HL-60 (cell line): ENCODE data around the gene COG8.

Experiments used
- DNase-seq, 2 experiments: peaks; one replicate each; pipeline ENCODE4 v3.0.0-alpha.2; 2010 to 2020; ENCODE audit warnings: low read depth in 1 of 2, low spot score in 1 of 2
- H3K27ac ChIP-seq: fragments of 250-450 bp; sonication (Bioruptor Pico); replicated peaks from 2 replicates; pipeline ENCODE4 v1.5.1; 2020; ENCODE audit warnings: mild to moderate bottlenecking, moderate library complexity
- H3K27me3 ChIP-seq: fragments of 250-450 bp; sonication (Bioruptor Pico); 2 replicates; pipeline ENCODE4 v1.5.1; 2021; ENCODE audit warnings: mild to moderate bottlenecking, moderate library complexity; ENCODE audit not compliant: insufficient read depth, poor library complexity, severe bottlenecking
- H3K4me3 ChIP-seq: replicated peaks from 2 replicates; pipeline ENCODE4 v1.5.1; 2011; ENCODE audit warnings: mild to moderate bottlenecking, control low read depth, low read length; ENCODE audit not compliant: insufficient read depth
- GABPA ChIP-seq: IDR thresholded peaks from 2 replicates; pipeline ENCODE4 v1.6.1; 2012; ENCODE audit warnings: low read depth
- POLR2AphosphoS5 ChIP-seq: IDR thresholded peaks from 2 replicates; pipeline ENCODE4 v1.6.1; 2012; ENCODE audit warnings: low read depth
- SPI1 ChIP-seq: IDR thresholded peaks from 2 replicates; pipeline ENCODE4 v1.6.1; 2012; ENCODE audit warnings: low read depth, mild to moderate bottlenecking, borderline replicate concordance
- TF ChIP-seq, protein P1 (sequence below): IDR thresholded peaks from 2 replicates; pipeline ENCODE4 v1.6.1; 2012; ENCODE audit warnings: low read depth; ENCODE audit not compliant: insufficient replicate concordance
- TF ChIP-seq, protein P2 (sequence below): IDR thresholded peaks from one replicate; pipeline ENCODE4 v1.5.1; 2011; ENCODE audit warnings: low read length, control low read depth, inconsistent platforms; ENCODE audit not compliant: insufficient read depth

Gene COG8

DNA sequence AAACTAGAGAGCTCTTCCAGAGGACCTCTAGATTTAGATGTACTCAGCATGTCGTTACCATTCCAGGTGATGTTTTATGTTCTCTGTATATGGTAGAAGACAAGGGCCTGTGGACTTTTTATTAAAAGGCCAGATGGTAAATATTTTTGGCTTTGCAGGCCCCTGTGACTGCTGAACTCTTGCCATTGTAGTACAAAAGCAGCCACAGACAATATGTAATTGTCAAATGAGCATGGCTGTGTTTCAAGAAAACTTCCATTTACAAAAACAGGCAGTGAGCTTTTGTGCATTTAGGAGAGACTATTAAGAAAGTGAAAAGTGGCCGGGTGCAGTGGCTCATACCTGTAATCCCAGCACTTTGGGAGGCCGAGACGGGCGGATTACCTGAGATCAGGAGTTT is 4.8 kb upstream of the COG8 start:
- DNase-seq, result no peak

DNA sequence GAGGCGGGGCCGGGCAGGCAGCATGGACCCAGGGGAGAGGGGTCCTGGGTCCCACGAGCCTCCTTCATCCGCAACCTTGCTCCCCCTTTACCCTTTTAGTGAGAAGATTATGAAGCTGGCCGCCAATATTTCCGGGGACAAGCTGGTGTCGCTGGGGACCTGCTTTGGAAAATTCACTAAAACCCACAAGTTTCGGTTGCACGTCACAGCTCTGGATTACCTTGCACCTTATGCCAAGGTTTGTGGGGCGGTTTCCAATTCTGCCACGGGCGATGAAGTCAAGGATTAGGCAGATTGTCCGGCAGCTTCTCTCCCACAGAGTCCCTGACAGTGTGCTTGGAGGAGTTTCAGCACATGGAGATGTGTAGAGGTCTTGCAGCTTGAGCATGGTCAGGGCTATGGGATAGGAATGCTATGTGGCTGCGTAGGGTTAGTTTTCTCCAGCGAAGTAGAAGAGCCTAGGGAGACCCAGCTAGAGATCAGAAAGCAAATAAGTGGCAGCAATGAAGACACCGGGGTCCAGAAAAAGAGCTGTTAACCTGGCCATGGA is 806 bp upstream of the COG8 start:
- Histone ChIP-seq H3K27me3 (no peaks in the 10 kb centered on the region), H3K27ac (peak overlapping the region; percentile 84), H3K4me3 (peak overlapping the region; percentile 80)
- TF ChIP-seq, protein P1, sequence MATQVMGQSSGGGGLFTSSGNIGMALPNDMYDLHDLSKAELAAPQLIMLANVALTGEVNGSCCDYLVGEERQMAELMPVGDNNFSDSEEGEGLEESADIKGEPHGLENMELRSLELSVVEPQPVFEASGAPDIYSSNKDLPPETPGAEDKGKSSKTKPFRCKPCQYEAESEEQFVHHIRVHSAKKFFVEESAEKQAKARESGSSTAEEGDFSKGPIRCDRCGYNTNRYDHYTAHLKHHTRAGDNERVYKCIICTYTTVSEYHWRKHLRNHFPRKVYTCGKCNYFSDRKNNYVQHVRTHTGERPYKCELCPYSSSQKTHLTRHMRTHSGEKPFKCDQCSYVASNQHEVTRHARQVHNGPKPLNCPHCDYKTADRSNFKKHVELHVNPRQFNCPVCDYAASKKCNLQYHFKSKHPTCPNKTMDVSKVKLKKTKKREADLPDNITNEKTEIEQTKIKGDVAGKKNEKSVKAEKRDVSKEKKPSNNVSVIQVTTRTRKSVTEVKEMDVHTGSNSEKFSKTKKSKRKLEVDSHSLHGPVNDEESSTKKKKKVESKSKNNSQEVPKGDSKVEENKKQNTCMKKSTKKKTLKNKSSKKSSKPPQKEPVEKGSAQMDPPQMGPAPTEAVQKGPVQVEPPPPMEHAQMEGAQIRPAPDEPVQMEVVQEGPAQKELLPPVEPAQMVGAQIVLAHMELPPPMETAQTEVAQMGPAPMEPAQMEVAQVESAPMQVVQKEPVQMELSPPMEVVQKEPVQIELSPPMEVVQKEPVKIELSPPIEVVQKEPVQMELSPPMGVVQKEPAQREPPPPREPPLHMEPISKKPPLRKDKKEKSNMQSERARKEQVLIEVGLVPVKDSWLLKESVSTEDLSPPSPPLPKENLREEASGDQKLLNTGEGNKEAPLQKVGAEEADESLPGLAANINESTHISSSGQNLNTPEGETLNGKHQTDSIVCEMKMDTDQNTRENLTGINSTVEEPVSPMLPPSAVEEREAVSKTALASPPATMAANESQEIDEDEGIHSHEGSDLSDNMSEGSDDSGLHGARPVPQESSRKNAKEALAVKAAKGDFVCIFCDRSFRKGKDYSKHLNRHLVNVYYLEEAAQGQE, result no peak
- TF ChIP-seq GABPA, result no peak
- TF ChIP-seq SPI1, result no peak
- TF ChIP-seq POLR2AphosphoS5, result no peak
- TF ChIP-seq, protein P2, sequence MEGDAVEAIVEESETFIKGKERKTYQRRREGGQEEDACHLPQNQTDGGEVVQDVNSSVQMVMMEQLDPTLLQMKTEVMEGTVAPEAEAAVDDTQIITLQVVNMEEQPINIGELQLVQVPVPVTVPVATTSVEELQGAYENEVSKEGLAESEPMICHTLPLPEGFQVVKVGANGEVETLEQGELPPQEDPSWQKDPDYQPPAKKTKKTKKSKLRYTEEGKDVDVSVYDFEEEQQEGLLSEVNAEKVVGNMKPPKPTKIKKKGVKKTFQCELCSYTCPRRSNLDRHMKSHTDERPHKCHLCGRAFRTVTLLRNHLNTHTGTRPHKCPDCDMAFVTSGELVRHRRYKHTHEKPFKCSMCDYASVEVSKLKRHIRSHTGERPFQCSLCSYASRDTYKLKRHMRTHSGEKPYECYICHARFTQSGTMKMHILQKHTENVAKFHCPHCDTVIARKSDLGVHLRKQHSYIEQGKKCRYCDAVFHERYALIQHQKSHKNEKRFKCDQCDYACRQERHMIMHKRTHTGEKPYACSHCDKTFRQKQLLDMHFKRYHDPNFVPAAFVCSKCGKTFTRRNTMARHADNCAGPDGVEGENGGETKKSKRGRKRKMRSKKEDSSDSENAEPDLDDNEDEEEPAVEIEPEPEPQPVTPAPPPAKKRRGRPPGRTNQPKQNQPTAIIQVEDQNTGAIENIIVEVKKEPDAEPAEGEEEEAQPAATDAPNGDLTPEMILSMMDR, result no peak
- no peak for DNase-seq

More for the DNA sequence above, 4.8 kb upstream of the COG8 start:
- Histone ChIP-seq H3K4me3 (no peak overlapping the region), H3K27ac (no peak overlapping the region), H3K27me3 (no peaks in the 10 kb centered on the region)
- TF ChIP-seq, protein P1, result no peak
- TF ChIP-seq GABPA (no peak), SPI1 (no peak), POLR2AphosphoS5 (no peak)
- TF ChIP-seq, protein P2, result no peak

DNA sequence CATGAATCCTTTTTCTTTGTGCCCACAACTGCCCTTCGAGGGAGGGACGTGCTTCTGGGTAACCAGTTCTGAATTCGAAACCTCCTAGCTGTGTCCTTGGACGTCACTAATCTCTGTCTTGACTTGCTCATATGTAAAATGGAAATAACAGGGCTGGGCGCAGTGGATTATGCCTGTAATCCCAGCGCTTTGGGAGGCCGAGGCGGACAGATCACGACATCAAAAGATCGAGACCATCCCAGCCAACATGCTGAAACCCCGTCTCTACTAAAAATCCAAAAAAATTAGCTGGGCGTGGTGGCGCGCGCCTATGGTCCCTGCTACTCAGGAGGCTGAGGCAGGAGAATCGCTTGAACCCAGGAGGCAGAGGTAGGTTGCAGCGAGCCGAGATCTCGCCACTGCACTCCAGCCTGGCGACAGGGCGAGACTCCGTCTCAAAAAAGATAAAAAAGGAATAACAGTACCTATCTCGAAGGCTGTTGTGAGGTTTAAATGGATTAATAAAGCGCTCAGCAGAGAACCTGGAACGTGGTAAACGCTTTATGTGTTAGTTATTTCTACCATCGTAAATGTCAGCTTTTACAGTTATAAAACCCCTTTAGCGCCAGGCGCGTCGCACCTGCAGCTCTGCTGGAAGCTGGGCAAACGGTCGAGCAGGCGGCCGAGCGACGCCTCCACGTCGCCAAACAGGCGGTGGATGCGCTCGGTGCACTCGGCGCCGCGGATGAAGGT is 641 bp downstream of the COG8 start:
- Histone ChIP-seq H3K27ac (peak overlapping the region; percentile 84), H3K4me3 (peak overlapping the region; percentile 80), H3K27me3 (no peaks in the 10 kb centered on the region)
- TF ChIP-seq, protein P1, result no peak
- TF ChIP-seq POLR2AphosphoS5, result no peak
- TF ChIP-seq GABPA, result no peak
- TF ChIP-seq, protein P2, result no peak
- TF ChIP-seq SPI1, result no peak
- DNase-seq, result no peak
